Measurements from ENCODE around the gene PPFIBP1.
"Not testable (repeated sequence)": the region's sequence is repeated elsewhere in the genome, so short reads cannot be mapped to it uniquely, and the experiment has no call there.

Gene PPFIBP1

DNA sequence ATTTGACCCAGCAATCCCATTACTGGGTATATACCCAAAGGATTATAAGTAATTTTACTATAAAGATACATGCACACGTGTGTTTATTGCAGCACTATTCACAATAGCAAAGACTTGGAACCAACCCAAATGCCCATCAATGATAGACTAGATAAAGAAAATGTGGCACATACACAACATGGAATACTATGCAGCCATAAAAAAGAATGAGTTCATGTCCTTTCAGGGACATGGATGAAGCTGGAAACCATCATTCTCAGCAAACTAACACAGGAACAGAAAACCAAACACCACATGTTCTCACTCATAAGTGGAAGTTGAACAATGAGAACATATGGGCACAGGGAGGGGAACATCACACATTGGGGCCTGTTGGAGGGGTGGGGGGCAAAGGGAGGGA, 20.9 kb downstream of the PPFIBP1 start:
- not testable (repeated sequence) for DNase-seq

DNA sequence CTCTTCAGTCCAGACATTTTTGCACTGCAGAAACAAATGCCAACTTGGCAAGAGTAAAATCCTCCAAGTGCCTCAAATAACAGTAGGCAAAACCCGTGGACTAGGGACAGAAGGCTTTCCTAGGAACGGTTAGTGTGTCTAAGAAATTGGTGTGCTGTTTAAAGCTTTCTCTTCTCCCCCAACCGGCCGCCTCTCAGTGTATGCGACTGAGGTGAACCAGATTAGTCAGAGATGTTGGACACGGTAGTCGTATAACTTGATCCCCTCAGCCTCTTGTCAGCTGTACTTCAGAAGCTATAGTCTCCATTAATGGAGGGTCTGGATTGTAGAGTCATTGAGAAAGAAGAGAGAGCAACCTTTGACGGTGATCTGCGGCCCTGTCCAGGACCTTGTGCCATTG, 21.7 kb downstream of the PPFIBP1 start:
- DNase-seq: no peak

DNA sequence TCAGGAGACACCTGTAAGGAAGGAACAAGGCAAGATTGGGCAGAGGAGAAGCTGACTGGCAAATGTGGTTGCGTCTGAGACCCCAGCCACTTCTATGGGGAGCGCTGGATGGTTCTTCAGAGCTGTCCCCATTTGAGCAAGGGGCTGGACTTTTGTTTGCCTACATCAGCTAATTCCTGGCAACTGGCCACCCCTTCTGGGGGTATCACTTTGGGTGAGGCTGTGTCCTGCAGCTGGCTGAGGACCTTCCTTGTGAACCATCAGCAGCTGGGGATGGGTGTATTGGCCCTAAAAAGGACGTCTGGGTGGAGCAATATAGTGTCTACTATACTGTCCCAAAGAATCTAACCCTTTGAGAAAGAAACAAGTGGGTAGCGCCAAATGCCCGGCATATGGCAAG, 23.6 kb downstream of the PPFIBP1 start:
- no peak for DNase-seq

DNA sequence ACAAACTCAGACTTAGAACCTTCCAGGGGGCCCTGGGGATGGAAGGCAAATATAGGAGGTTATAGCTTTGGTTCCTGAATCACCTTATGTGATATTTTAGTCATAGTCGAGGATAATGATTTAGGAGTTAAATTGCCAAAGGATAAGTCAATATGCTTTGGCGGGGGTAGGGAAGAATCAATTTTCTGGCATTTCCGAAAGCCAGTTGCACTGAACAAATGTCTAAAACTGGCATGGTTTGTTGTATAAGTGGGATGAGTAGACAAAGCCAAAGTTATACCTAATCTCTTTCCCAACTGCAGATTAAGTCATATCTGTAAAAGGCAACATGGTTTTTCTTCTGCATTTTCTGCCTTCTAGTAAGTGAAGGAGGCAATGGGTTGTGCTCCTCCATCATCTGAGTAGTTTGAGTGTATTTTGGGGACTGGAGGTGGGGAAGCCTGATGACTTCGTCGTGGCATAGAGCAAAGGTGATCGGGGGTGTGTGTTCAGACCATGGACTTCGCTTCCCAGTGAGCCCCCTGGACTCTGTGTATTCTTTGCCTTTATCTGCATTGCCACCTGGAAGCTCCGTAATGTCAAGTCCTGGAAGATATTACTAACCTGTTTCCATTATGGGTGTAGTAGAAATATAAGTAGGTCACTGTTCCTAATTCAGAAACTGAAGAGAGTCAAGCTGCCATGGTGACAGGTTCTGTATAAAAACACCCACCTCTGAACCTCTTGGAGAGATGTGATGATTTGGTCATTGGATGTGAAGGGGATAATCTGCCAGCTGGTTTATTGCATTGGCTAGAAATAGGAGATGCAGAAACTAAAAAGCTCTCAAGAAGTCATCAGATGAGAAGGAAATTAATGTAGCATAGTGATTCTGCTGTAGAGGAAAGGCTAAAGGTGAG, 24.5 kb downstream of the PPFIBP1 start:
- no peak for DNase-seq

DNA sequence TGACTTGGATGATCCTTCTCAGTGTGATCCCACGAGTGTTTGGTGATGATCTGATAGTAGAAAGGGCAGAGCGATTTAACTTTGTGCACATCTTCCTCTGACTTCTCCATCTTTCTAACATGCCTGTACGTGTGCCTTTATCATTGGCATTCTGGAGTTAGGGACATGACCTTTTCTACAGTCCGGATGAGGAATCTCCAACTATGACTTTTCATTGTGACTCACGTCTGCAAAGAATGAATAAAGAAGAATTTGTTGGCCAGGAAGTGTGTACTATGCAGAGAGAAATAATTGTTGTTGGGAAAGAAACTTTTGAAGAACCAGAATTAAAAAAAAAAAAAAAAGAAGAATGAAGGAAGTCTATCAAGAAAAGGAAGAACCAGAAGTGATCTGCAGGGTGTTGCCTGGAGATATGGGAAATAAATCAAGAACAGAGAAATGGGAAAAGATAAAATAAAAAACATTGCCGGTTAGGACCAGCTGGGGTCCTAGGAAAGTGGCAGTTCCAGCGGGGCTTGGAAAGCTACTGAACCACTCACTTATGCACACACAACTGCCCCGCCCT, 25.3 kb downstream of the PPFIBP1 start:
- no peak for DNase-seq

DNA sequence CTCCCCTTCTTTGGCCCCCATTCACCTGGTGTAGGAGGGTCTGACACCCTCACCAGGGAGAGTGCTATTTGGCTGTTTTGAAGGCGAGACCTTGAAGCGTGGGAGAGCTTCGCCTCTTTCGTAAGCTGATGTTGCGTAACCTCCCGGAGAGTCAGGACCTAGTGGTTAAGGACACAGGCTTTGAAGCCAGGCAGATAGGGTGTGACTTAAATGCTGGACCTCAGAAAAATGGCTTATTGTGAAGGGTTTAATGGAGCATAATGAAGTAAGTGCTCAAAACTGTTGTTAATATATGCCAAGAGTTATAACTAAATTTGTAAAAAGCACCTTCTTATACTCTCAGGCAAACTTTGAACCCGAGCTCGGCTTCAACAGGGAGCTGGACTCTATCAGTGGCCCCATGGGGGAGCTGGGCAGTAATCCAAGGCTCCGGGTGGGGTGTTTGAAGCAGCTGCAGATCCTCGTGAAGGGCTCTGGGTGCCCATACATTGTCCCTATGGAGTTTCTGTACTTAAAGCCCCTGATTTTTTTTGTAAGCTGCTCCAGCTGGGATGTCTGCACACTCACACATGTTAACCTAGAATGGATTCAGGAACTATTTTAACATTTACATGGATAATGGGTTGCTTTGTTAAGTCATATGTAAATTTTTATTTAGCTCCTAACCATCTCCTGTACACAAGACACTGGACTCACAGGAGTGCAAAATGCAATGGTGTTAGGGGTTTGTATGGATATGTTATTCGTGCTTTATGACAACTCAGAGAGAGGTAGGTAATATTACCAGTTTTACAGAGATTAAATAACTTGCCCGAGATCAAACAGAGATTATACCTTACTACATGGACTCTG, 26.0 kb downstream of the PPFIBP1 start:
- no peak for DNase-seq

DNA sequence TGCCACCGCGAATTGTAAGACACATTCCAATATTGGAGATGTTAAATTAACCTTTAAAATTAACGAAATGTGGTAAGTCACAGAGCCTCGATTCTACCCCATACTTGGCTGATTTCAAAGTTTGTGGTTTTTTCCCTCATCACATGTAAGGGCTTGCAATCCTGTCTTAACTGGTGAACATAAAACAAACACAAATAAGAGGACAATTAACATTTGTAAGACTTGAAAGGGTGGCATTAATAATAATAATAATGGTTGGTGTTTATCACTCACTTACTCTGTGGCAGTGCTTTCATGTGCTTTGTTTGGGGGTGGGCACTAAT, 26.6 kb downstream of the PPFIBP1 start:
- no peak for DNase-seq

DNA sequence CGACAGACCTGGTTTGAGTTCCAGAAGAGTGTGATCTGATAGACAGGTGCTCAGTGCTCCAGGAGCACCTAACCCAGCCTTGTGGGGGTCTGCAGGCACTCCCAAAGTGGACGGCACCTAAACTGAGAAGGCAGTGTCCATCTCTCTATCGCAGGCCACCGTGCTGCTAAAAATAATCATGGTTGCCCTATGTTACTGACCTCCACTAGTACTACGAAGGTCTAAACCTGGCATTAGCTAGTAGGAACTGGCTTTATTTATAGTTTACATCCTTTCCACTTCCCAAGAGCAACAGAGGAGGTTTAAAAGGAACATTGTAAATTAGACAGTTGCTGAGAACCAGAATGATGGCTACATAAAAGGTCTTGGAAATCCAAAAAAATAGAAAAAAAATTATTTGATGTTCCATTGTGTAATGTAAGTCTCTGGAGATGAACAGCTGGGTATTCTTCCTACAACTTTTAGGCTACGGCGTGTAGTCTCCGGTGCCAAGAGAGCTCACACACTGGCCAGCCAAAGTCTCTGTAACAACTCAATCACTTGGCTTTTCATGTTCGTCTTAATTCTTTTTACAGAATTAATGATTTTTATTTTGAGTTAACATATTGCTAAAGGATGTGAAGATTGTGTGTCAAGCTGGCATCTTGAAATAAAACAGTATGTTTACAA, 27.3 kb downstream of the PPFIBP1 start:
- DNase-seq: no peak

DNA sequence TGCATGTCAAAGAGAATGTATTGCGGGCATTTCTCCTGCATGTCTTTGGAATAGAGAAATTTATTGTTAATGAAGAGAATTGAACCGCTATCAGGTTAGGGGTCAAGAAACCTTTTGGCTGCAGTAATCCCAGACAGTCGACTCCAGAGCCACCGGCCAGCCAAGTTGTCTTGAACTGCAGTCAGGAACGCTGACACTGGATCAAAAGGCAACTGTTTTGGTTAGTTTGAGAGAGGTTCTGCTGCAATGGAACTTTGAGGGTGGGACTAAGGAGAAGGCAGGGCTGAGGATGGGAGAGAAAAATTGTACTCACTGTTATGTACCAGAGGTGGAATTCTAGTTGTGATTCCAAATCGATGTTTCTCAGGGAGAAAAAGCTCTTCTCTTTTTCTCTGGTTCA, 28.2 kb downstream of the PPFIBP1 start:
- DNase-seq: no peak

DNA sequence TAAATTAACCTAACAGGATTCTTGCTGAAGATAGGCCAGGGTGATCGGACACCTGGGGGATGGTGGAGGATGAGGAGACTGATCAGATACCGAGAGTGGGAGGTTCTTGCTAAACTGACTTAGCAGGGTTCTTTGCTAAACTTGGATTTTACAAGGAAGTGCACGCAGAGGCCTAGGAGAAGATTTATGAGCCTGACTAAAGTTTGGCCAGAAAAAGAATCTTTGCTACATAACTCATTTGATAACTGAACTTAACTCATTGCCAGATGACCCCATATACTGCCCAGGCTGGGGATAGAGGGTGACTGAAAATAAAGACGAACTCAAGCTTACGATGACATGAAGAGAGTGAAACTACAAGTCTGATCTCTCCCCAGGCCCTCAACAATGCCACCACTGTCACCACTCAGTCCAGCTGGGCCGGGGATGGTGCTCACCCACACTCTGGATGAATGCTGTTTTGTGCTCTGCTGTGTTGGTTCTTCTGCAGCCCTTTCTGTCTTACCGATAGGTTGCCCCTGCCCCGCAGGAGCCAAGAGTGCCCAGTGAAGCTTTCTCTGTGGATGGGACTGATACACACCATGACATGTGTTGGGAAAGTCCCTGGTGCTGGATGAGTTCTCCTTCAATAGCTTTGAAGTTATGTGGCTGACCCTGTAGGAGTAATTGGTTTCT, 29.0 kb downstream of the PPFIBP1 start:
- DNase-seq: no peak

DNA sequence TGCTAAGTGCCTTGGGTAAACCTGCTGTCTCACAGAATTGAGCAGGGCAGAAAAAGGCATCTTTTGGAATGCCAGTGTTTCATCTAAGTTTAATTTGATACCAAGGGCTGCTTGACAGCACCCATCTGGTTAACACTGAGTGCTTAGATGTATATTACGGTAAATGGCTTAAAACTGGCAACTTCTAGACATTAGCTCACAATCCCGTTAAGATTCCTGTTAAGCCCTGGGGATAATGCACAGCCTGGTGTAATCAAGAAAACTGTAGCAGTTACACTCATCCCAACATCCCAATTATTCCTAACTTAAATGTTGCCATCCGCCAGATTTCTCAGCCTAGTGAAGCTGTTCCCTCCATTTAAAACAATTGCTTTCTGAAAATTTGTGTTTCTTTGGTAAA, 29.9 kb downstream of the PPFIBP1 start:
- no peak for DNase-seq

DNA sequence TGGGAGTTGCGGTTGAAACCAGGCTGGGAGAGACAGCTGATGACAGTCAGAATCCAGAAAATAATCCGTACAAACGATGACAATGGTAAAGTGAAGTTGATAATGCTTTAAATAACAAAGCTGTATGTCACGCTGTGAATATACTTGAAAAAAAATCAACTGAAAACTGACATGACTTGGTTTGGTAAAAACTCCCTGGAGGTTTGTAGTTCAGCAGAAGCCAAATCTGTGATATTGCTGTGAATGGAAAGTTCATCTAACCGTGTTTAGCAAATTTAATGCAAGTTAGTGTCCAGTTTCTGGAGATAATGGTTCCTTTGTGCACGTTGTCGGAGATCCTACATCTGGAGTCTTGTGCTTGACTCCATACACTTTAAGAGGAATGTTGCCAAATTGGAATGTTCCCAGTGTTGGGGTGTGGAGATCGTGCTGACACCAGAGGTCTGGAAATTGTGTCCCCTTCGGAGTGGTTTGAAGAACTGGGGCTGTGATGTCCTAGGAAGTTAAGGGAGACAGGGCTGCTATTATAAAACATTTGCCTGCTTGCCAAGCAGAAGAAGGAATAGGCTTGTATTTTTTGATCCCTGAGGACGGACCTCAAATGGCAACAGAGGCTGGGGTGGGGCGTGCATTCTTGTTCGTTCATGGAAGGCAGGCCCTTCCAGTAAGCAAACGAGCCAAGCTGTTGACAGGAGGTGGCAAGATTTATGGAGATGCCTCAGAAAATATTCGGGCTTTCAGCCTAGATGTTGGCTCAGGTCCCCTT, 30.6 kb downstream of the PPFIBP1 start:
- peak; percentile 24 for DNase-seq

DNA sequence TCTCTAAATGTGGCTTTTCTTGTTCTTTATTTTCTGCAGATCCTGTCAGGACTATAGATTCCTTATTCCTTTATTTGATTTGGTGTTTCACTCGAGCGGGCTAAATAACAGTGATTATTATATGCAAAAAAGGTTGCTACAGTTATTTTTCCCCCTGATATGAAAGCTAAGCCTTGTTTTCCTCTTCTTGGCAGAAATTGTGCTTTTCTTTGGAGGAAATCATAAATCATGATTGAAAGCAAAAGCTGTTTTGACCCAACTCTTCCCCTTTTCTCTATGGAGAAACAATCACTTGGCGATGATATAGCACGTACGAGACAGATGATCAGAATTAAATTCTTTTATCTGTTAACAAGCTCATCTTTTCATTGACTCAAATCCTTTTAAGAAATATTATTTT, 31.4 kb downstream of the PPFIBP1 start:
- no peak for DNase-seq

DNA sequence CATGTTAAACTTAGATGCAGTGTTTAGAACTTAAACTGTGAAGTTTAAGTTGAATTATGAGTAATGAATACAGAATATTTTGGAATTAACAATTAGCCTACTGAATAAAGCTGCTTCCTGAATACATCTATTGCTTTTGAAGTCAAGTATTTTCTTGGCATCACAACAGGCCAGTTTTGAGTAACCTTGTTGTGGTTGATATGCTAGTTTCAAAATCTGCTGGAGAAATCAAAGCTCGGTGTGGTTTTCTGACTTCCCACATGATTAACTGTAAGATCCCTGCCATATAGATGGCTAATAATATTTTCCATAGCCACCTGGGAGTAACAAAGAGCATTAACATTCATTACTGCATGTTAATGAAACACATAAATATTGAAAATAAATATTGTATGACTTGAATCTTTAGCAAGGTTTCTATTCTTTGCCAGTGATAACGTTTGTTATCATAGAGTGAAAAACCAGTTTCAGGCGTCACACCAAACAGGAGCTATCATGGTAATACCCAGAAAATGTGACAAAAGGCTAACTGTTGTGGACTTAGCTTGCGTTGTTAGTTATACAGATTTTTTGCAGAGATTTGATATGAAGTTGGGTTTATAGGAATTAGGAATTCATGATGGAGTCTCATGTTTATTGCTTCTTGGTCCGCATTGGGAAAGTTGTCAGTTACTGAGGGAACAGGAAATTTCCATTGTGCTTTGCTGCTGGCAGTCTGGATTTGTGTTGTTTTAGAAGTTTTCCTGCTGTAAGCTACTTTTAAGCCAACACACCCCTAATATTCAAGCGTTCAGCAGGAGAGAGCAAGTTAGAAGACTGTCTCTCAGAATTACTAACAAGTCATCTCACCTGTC, 32.1 kb downstream of the PPFIBP1 start:
- no peak for DNase-seq

DNA sequence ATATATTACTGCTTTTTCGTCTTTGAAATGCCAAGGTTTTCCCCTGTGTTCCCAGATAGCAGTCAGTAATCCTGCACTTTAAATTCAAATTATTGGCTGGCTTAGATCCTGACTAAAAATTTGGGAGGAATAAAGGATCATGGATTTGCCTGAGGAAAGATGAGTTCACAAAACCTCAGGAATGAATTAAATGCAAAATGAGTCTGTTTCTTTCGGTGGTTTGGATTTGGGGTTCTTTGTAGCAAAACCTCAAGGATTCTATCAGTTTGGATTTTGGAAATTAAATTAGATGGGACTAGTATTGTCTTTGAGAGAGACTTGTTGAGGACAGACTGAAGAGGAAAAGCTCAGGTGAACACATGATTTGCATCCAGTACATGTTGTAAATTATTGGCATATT, 36.1 kb downstream of the PPFIBP1 start:
- DNase-seq: no peak

DNA sequence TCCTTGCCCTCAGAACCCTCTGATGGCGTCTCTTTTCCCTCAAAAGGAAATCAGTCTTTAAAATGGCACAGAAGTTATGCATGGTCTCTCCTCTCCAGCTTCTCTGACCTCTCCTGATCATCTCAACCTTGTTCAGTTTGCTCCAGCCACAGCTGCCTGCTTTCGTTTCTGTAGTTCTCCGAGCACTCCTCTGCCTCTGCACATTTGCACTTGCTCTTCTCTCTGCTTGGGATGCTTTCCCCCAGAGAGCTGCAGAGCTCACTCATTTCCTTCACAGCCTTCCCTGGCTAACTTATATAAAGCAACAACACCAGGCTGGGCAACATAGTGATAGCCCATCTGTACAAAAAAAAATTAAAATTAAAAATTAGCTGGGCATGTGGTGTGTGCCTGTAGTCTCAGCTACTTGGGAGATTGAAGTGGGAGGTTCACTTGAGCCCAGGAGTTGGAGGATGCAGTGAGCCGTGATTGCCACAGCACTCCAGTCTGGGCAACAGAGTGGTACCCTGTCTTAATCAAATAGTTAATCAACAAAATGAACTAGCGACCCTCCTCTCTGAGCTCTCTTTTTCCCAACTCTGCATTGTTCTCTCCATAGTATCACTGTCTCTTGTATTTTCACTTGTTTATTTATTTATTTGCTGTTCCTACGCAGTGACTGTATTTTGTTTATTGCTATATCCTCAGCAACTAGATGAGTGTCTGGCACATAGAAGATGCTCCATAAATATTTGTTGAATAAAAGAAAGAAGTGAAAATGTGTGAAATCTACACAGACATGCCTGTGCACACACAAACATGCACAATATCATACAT, 37.7 kb downstream of the PPFIBP1 start:
- DNase-seq: no peak

DNA sequence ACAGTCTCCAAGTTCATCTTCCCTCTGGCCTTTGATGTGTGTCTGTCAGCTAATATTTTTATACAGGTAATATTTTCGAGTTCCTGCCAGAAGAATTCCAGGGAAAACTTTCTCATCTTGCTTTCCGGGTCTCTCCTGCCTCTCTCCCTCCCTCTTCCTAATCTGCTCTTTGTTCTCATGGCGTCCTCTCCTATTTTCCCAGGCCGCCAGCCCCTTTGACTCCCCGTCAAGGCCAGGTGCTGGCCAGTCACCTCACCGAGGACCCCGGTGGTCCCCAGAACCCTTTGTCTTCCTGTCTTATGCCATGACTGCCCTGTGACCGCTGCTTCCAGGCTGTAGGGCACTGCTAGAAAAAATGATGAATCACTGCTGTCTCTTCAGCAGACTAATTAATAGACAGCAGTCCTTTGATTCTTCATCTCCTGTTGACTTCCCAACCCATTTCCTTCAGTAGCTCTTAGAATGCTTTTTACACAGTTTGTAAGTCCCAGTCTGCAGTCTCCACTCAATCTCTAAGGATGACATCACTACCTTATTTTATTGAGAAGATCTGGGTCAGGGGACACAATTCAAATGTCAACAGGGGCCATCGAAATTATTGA, 40.7 kb downstream of the PPFIBP1 start:
- DNase-seq: peak; percentile 14

DNA sequence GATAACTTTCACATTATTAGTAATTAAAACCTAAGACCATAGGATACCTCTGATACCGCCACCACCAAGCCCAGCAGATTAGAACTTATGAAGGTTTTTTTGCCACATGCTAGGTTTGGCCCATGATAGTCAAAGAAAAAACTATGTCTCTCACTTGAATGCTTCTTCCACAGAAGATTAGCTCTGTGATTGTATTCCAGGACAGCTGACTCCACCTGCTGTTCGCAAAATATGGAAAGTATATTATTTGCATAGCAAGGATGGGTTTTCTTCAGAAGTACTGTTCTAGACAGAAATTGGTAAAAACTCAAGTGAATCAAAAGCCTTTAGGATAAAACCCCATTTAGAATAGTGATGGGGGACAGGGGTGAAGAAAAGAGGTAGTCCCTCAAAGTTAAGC, 42.2 kb downstream of the PPFIBP1 start:
- no peak for DNase-seq

DNA sequence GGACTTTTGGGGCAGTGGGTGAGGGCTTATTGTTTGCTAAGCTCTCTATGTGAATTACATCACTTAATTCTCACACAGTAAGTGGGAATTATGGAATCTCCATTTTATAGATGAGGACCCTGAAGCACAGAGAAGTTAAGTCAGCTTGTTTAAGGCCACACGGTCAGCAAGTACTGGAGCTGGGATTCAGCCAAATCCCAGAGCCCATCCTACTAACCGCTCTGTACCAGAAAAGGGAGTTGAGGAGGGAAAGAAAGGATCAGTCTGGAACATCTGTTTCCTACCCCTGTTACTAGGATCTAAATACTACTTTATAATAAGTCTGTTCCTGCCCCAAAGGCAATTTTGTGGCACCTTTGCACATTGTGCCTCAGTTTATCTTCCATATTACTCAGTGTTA, 42.6 kb downstream of the PPFIBP1 start:
- DNase-seq: no peak

DNA sequence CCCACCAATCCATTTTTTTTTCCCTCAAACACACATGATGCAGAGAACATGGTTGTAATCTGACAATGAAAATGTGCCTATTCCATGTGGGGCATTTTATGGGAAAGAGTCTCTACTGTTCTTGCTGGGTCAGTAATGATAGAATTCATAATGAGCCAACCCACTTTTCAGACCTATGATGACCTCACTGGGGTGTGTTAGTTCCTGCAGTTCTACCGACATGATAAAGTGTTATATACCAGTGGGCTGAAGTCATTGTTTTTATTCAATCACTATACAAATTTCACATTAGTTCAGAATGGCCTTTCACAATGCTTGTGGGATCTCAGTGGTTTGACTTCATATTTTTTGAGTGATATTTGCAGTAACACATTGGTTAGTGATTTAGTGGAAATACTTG, 47.5 kb downstream of the PPFIBP1 start:
- no peak for DNase-seq
